AG09309 (cell line): ENCODE data around the gene PAXX.

Source experiments
- DNase-seq: peaks from one replicate; pipeline ENCODE4 v3.0.0-alpha.2; 2010; ENCODE audit warnings: low read depth
- H3K4me3 ChIP-seq: 2 replicates; pipeline ENCODE4 v1.5.1; 2011; ENCODE audit warnings: mild to moderate bottlenecking, low read depth, low read length, moderate library complexity; ENCODE audit not compliant: control insufficient read depth
- TF ChIP-seq, protein P1 (sequence below): IDR thresholded peaks from 2 replicates; pipeline ENCODE4 v1.5.1; 2011; ENCODE audit warnings: mild to moderate bottlenecking, low read depth, low read length, inconsistent platforms; ENCODE audit not compliant: insufficient read depth, control insufficient read depth; ENCODE audit errors: missing control alignments

Gene PAXX, protein sequence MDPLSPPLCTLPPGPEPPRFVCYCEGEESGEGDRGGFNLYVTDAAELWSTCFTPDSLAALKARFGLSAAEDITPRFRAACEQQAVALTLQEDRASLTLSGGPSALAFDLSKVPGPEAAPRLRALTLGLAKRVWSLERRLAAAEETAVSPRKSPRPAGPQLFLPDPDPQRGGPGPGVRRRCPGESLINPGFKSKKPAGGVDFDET

DNA sequence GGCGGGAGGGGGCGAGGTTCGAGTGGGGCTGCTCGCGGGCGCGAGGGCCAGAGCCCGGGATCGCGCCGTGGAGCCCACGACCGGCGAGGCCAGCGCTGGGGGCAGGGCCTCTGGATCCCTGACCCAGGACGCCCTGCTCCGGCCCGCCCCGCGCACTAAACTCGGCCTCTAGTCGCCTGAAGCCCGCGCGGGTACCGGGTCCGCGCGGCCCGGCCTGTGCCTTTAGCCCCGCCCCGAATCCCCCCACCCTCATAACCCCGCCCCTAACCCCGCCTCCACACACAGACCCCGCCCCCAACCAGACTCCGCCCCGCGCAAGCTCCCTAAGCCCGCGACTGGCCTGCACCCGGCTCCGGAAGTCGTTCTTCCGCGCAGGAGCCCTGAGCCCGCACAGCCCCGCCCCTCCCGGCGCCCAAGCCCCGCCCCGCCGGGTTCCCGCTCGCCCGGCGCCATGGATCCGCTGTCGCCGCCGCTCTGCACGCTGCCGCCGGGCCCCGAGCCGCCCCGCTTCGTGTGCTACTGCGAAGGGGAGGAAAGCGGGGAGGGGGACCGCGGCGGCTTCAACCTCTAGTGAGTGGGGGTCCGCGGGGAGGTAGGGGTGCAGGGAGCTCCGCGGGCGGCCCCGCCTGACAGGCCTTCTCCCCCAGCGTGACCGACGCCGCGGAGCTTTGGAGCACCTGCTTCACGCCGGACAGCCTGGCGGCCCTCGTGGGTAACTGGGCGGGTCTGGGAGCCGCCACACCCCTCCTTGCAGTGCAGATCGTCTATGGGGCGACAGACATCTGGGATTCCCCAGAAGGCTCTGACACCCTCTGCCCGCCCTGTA, at the start of gene PAXX:
TSS of gene PAXX (plus strand) at position 430 of the 826 bp plus-strand sequence. CDS start at position 452, 22 bp downstream.
- TF ChIP-seq, protein P1, sequence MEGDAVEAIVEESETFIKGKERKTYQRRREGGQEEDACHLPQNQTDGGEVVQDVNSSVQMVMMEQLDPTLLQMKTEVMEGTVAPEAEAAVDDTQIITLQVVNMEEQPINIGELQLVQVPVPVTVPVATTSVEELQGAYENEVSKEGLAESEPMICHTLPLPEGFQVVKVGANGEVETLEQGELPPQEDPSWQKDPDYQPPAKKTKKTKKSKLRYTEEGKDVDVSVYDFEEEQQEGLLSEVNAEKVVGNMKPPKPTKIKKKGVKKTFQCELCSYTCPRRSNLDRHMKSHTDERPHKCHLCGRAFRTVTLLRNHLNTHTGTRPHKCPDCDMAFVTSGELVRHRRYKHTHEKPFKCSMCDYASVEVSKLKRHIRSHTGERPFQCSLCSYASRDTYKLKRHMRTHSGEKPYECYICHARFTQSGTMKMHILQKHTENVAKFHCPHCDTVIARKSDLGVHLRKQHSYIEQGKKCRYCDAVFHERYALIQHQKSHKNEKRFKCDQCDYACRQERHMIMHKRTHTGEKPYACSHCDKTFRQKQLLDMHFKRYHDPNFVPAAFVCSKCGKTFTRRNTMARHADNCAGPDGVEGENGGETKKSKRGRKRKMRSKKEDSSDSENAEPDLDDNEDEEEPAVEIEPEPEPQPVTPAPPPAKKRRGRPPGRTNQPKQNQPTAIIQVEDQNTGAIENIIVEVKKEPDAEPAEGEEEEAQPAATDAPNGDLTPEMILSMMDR = no peak
- DNase-seq = peak; percentile 34
- H3K4me3 ChIP-seq = peak within 1 kb of the TSS; percentile 79

DNA sequence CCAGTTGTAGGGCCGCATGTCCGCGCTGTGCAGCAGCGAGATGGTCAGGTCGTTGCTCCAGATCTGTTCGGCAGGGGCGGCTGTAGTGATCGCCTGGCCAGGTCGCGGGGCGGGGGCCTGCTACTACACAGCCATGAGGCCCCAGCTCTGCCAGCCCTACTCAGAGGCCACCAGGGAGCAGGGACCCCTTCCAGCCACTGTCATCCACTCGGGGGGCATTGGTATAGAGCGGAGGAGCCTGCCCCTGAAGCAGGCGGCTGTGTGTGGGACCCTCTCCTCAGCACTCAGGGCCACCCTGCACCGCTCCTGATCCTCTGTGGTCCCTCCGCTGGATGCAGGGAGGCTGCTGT, 49.4 kb upstream of the PAXX start:
- H3K4me3 ChIP-seq = peak overlapping the region; percentile 97
- TF ChIP-seq, protein P1 = no peak
- no peak for DNase-seq

DNA sequence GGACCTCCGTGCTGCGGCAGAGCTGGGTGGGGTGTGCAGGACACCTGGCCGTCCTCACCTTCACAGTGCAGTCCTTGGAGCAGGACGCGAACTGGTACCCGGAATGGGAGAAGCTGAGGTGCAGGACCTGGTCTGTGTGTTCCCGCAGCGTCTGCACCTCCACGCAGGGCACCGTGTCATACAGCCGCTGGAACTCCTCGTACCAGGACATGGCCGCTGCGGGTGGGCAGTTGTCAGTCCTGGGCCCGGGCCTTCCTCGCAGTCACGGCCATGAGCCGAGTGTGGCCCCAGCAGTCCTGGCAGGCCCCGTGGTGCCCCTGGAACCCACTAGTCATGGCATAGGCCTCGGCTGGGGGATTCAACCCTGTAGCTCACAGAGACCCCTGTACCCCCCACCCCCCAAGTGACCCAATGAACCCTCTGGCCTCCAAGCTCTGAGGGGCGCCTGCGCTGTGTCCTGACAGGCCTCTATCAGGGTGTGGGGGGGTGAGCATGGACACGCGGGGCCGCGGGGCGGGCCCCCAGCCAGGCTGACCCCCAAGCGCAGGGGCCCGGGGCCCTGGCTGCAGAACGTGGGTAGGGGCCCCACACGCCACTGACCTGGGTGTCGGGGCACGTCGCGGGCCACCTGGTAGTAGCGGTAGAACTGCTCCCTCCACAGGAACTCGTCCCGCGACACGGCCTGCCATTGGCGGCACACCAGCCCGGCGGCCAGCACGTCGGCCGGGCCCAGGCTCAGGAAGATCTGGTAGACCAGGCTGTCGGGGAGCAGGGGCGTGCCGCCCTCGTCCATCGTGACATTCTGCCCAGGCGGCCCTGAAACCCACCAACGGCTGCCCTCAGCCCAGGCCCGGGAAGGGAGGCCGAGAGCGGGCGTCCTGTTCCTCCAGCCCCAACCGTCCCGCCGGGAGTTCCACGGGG, 48.7 kb upstream of the PAXX start:
- DNase-seq = no peak

DNA sequence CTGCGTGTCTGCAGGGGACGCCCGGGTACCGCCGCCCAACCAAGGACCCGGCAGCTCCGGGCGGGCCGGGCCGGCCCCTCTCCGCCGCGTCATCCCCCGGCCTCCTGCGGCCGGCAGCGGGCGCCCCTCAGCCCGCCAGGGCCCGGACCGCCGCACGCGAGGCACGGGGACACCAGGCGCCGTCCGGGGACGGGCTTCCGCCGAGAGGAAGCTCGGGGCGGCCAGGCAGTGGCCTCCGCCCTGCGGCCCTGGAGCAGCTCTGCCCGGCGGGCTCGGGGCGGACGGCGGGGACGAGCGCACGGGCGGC, 48.1 kb upstream of the PAXX start:
- peak; percentile 2 for DNase-seq
- TF ChIP-seq, protein P1 = no peak
- peak overlapping the region; percentile 97 for H3K4me3 ChIP-seq

More for the DNA sequence above, 48.7 kb upstream of the PAXX start:
- TF ChIP-seq, protein P1 = no peak
- H3K4me3 ChIP-seq = peak overlapping the region; percentile 97

DNA sequence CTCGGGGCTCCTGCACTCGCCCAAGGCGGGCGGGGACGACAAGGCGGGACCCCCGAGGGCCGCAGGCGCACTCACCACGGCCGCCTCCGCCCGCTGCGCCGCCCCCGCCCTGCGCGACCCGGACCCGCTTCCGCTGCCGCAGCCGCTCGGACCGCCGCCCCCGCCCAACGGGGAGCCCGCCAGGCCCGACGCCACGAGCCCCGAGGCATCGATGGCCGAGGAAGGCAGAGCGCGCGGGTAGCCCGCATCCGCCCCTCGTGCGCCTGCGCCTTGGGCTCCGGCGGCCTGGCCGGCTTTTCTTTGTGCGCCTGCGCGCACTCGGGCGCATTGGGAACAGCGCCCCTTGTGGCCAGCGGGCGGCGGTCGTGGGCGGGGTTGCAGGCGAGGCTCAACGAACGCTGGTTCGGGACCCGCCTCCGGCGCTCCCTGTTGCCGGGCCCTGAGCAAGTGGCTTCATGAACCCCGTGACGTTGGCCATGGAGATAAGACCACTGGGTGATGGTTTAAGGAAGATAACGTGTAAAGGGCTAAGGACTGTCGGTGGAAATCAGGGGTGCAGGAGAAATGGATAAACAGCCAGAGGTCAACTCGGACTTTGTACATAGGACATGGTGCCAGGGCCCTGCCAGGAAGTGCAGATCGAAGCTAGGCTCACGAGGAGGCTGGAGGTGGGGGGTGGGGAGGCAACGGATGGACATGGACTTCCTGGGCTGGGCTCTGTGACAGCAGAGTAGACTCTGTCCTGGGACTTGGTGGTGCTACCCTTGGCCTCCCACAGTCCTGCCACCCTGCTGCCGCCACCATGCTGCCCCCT, 47.5 kb upstream of the PAXX start, which contains the start of the genes C8G and FBXW5:
TSS of gene C8G (plus strand) at position 725 of the 814 bp plus-strand sequence. CDS start at position 803, 78 bp downstream.
TSS of gene FBXW5 (minus strand) at position 220 of the 814 bp plus-strand sequence. CDS start 655 bp downstream, outside the sequence.
- peak; percentile 56 for DNase-seq
- H3K4me3 ChIP-seq = peak within 1 kb of the TSS; percentile 97
- TF ChIP-seq, protein P1 = peak; percentile 81
